GM10248 (cell line): Measurements from ENCODE around the gene OAT.

Source experiments
- CTCF ChIA-PET: fragments of 300-600 bp; sonication (Branson Sonifier 250); formaldehyde crosslinking; extraction: SDS; loops from one replicate; lab custom pipeline; 2021; ENCODE audit warnings: antibody characterized with exemption; lab: Yijun Ruan, JAX
- POLR2A ChIA-PET: fragments of 350-650 bp; sonication (Branson Sonifier 250); formaldehyde crosslinking; extraction: SDS; loops from one replicate; lab custom pipeline; 2020; ENCODE audit warnings: antibody characterized with exemption; lab: Yijun Ruan, JAX
- DNase-seq: peaks from one replicate; pipeline ENCODE4 v3.0.0; 2012; ENCODE audit errors: extremely low spot score
- CTCF ChIP-seq: IDR thresholded peaks from 2 replicates; pipeline ENCODE4 v1.5.1; 2012; ENCODE audit warnings: mild to moderate bottlenecking, low read depth; ENCODE audit errors: extremely low read depth, missing control alignments, control extremely low read depth

Gene OAT

GRCh38 chr10:124462348-124462695 lies 43.6 kb upstream of the OAT start:
- TF ChIP-seq CTCF: no peak
- no peak for DNase-seq
- CTCF ChIA-PET: interaction anchor here (1.1 kb wide), 2 partner anchors 45 to 73 kb away, joined by 3 to 4 read pairs; no protein-coding TSS in a partner anchor
- POLR2A ChIA-PET: no interaction called here

- ChIA-PET CTCF (interaction anchor here (0.8 to 1.8 kb wide), 5 partner anchors 12 to 73 kb away, joined by 3 to 5 read pairs (median 4); no protein-coding TSS in a partner anchor), POLR2A (no interaction called here)
- TF ChIP-seq CTCF: no peak
- DNase-seq: peak; percentile 95
Observed at GRCh38 chr10:124461642-124462347, 43.1 kb upstream of the OAT start, which contains the start of gene LHPP. Gene LHPP (plus strand): TSS chr10:124461823. CDS start chr10:124461863, 40 bp downstream.

GRCh38 chr10:124460144-124460543 lies 41.4 kb upstream of the OAT start:
- CTCF ChIA-PET: interaction anchor here (1.8 kb wide), 1 partner anchor 19 kb away, joined by 5 read pairs; no protein-coding TSS in a partner anchor
- no peak for TF ChIP-seq CTCF
- POLR2A ChIA-PET: no interaction called here
- DNase-seq: no peak

GRCh38 chr10:124459395-124459794 lies 40.7 kb upstream of the OAT start:
- ChIA-PET CTCF (no interaction called here), POLR2A (no interaction called here)
- DNase-seq: no peak

GRCh38 chr10:124458889-124459288 lies 40.2 kb upstream of the OAT start:
- ChIA-PET POLR2A (no interaction called here), CTCF (interaction anchor here (1.0 kb wide), 1 partner anchor 12 kb away, joined by 3 read pairs; no protein-coding TSS in a partner anchor)
- DNase-seq: no peak
- no peak for TF ChIP-seq CTCF

More at GRCh38 chr10:124459395-124459794, 40.7 kb upstream of the OAT start:
- no peak for TF ChIP-seq CTCF

GRCh38 chr10:124458473-124458872 lies 39.8 kb upstream of the OAT start:
- no peak for TF ChIP-seq CTCF
- POLR2A ChIA-PET: no interaction called here
- CTCF ChIA-PET: interaction anchor here (1.0 kb wide), 1 partner anchor 12 kb away, joined by 3 read pairs; no protein-coding TSS in a partner anchor
- no peak for DNase-seq
